ENCODE results near the gene TBK1. TPM values are rescaled to one million over a fixed set of nuclear protein-coding genes. Genes with fewer than 3 reads are reported as not detected.

TBK1 gene
- total RNA-seq, 2 experiments from 2014 or later = 14.0 to 15.5 TPM

Other genes with a start within 250 kb of the TBK1 start
- 10 to 100 TPM; 16.6 to 19.7 TPM for gene KICS2, start 229.8 kb upstream of the TBK1 start, total RNA-seq
- not detected for gene C12orf56, start 61.4 kb upstream of the TBK1 start, total RNA-seq
- 100 to 1,000 TPM; 163 to 180 TPM for gene XPOT, start 47.7 kb upstream of the TBK1 start, total RNA-seq
- 10 to 100 TPM; 40.4 to 41.6 TPM for gene RASSF3, start 158.4 kb downstream of the TBK1 start, total RNA-seq